MCF 10A (cell line): ENCODE results near the gene LMTK3. TPM values are rescaled to one million over a fixed set of nuclear protein-coding genes. Genes with fewer than 3 reads are reported as not detected.
A peak's percentile ranks its signal among the peaks of the same experiment; 100 is the strongest.

ENCODE experiments used
- BruUV-seq: library from RNA; stranded (reverse); fragments of 400-500 nt; replicated peaks from 2 replicates; lab custom pipeline; 2021; lab: Mats Ljungman, UMichigan
- CTCF ChIA-PET: fragments of 300-600 bp; sonication (Branson Sonifier 250); formaldehyde crosslinking; extraction: SDS; loops from one replicate; lab custom pipeline; 2021; ENCODE audit warnings: antibody characterized with exemption, inconsistent platforms; lab: Yijun Ruan, JAX
- POLR2A ChIA-PET: fragments of 300-600, 350-650 bp; sonication (Branson Sonifier 250); formaldehyde crosslinking; extraction: SDS; loops from one replicate; lab custom pipeline; 2020; ENCODE audit warnings: antibody characterized with exemption, inconsistent platforms; lab: Yijun Ruan, JAX
- DNase-seq: peaks from one replicate; pipeline ENCODE4 v3.0.0-alpha.2; 2018; ENCODE audit not compliant: unreplicated experiment
- H3K27ac Mint-ChIP-seq: one replicate; pipeline ENCODE4 v1.8.0; 2022; ENCODE audit warnings: mild to moderate bottlenecking, low read depth, mixed read lengths; ENCODE audit not compliant: unreplicated experiment
- H3K27me3 Mint-ChIP-seq: one replicate; pipeline ENCODE4 v1.8.0; 2022; ENCODE audit warnings: mixed read lengths; ENCODE audit not compliant: insufficient read depth, unreplicated experiment
- H3K36me3 Mint-ChIP-seq: one replicate; pipeline ENCODE4 v1.8.0; 2022; ENCODE audit warnings: mild to moderate bottlenecking, moderate library complexity, mixed read lengths; ENCODE audit not compliant: insufficient read depth, unreplicated experiment
- H3K4me1 Mint-ChIP-seq: one replicate; pipeline ENCODE4 v1.8.0; 2022; ENCODE audit warnings: mixed read lengths; ENCODE audit not compliant: insufficient read depth, unreplicated experiment
- H3K4me3 Mint-ChIP-seq: one replicate; pipeline ENCODE4 v1.8.0; 2022; ENCODE audit warnings: mild to moderate bottlenecking, moderate library complexity, mixed read lengths; ENCODE audit not compliant: unreplicated experiment
- H3K9me3 Mint-ChIP-seq: one replicate; pipeline ENCODE4 v1.8.0; 2022; ENCODE audit warnings: mixed read lengths; ENCODE audit not compliant: unreplicated experiment
- intact Hi-C: fragments of 100-400 bp; cut with micrococcal nuclease; formaldehyde crosslinking; loops from 2 replicates; pipeline ENCODE4 v1.14.1; 2022
- total RNA-seq: library from RNA; stranded (reverse); gene quantifications from 2 replicates; pipeline ENCODE4 v1.2.3, GENCODE V29; 2022
- TF ChIP-seq, protein P1 (sequence below): fragments of 200-600 bp; IDR thresholded peaks from one replicate; pipeline ENCODE4 v1.8.0; 2022; ENCODE audit warnings: antibody characterized with exemption, mild to moderate bottlenecking; ENCODE audit not compliant: unreplicated experiment

The LMTK3 gene
- total RNA-seq, 1 experiment from 2014 or later, result 0.37 TPM

DNA sequence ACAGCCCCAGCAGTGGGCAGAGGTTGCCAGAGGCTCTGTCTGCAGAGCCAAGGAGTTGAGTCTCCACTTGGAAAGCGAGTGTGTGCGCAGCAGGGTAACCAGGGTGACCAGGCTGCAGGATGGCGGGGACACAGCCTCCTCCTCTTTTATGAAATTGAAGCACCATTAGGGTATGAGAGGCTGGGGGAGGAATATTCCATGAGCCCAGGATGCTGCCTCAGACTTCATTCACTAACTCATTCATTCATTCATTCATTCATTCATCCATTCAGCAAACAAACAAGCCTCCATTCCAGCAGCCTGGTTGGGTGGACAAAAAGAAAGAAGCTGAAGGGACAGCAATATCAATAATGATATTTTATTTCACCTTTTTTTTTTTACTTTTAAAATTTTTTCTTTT lies 6.6 kb upstream of the LMTK3 start:
- no TSS peak for BruUV-seq

DNA sequence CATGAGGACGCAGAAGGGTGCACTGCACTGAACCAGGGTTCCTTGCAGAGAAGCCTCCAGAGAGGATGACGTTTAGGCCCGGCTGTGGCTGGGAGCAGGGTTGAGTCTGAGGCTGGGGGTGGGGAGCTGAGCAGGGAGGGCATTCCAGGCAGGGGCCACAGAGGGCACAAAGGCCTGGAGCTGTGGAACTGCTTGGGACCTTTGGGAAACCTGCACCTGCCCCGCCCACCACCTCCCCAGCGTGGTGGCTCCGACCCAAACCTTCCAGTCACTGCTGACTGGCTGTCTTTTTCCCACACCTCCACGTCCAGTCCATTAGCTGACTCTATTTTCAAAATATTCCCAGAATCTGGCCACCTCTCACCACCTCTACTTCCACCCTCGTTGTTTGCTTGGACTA lies 4.9 kb upstream of the LMTK3 start:
- no peak overlapping the region for H3K4me3 Mint-ChIP-seq
- H3K4me1 Mint-ChIP-seq, result no peaks in the 10 kb centered on the region
- CTCF ChIA-PET, result interaction anchor here (0.8 to 1.3 kb wide), 3 partner anchors 10 to 481 kb away, joined by 3 to 5 read pairs (median 4); no protein-coding TSS in a partner anchor
- no peaks in the 10 kb centered on the region for H3K9me3 Mint-ChIP-seq
- DNase-seq, result no peak
- H3K36me3 Mint-ChIP-seq, result peaks cover 11% of the 10 kb centered on the region
- BruUV-seq, result no TSS peak
- TF ChIP-seq, protein P1, sequence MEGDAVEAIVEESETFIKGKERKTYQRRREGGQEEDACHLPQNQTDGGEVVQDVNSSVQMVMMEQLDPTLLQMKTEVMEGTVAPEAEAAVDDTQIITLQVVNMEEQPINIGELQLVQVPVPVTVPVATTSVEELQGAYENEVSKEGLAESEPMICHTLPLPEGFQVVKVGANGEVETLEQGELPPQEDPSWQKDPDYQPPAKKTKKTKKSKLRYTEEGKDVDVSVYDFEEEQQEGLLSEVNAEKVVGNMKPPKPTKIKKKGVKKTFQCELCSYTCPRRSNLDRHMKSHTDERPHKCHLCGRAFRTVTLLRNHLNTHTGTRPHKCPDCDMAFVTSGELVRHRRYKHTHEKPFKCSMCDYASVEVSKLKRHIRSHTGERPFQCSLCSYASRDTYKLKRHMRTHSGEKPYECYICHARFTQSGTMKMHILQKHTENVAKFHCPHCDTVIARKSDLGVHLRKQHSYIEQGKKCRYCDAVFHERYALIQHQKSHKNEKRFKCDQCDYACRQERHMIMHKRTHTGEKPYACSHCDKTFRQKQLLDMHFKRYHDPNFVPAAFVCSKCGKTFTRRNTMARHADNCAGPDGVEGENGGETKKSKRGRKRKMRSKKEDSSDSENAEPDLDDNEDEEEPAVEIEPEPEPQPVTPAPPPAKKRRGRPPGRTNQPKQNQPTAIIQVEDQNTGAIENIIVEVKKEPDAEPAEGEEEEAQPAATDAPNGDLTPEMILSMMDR, result no peak
- no peaks in the 10 kb centered on the region for H3K27me3 Mint-ChIP-seq
- intact Hi-C loops, result no loop called here
- no peak overlapping the region for H3K27ac Mint-ChIP-seq
- POLR2A ChIA-PET, result interaction anchor here (1.0 kb wide), 1 partner anchor 40 kb away, joined by 3 read pairs; no protein-coding TSS in a partner anchor

More for the DNA sequence above, 6.6 kb upstream of the LMTK3 start:
- ChIA-PET POLR2A (no interaction called here), CTCF (interaction anchor here (0.7 to 1.0 kb wide), 4 partner anchors 11 to 1052 kb away, joined by 3 to 4 read pairs (median 4); no protein-coding TSS in a partner anchor)
- Mint-ChIP-seq H3K27ac (no peak overlapping the region), H3K36me3 (peaks cover 11% of the 10 kb centered on the region), H3K9me3 (no peaks in the 10 kb centered on the region), H3K4me1 (no peaks in the 10 kb centered on the region), H3K4me3 (no peak overlapping the region), H3K27me3 (no peaks in the 10 kb centered on the region)
- TF ChIP-seq, protein P1, result no peak
- intact Hi-C loops, result no loop called here
- DNase-seq, result no peak

DNA sequence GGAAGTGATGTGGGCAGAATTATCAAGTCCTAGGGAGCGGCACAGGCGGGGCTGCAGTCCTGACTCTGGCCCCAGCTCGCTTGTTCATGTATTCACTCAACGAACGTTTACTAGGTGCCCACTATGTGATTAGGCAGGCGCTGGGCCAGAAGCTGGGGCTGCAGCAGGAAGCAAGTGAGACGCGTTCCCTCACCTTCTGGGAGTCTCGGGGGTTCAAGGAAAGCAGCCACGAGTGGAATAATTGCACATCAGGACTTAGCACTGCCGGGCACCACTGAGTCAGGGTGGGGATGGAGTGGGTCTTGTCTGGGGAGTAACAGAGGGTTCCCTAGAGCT lies 2.5 kb upstream of the LMTK3 start:
- Mint-ChIP-seq H3K9me3 (no peaks in the 10 kb centered on the region), H3K27ac (no peak overlapping the region), H3K36me3 (peaks cover 7% of the 10 kb centered on the region), H3K27me3 (no peaks in the 10 kb centered on the region), H3K4me3 (no peak overlapping the region), H3K4me1 (no peaks in the 10 kb centered on the region)
- ChIA-PET POLR2A (interaction anchor here (0.6 to 1.1 kb wide), 3 partner anchors 10 to 644 kb away, joined by 3 to 6 read pairs (median 3); no protein-coding TSS in a partner anchor), CTCF (interaction anchor here (2.4 kb wide), 1 partner anchor 70 kb away, joined by 11 read pairs; no protein-coding TSS in a partner anchor)
- TF ChIP-seq, protein P1, result no peak
- DNase-seq, result no peak
- intact Hi-C loops, result no loop called here
- BruUV-seq, result no TSS peak

DNA sequence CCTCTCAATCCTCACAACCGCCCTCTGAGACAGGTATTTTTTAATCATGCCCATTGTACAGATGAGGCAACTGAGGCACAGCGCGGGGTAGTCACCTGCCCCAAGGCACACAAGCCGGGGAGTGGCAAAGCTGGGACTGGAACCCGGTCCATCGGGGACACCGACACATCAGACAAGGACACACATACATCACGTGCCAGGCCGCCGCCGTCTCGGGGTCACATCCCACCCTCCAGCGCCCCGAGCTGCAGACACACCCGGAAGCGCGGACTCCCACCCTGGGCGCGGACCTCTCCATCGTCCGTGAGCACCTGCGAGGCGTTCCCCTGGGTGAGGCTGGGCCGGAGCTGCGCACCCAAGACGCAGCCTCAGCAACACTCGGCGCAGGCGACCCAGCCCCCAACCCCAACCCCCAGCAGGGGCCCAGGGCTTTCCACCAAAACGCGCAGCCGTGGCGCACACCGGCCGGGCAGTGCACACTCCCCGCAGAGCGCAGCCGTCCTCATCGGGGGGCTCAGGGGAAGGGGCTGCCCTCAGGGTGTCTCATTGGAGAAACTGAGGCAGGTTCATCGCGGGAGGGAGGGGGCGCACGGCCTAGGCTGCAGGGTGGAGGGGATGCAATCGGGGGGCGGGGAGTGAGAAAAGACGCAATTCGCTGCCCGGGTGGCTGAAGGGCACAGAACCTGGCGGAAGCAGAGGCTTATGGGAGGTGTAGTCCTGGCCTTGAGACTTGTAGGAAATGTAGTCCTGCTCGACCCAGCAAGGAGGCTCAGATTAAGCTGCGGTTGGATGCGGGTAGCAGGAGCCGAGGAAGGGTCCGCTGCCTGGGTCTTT lies 1.9 kb upstream of the LMTK3 start:
- H3K4me1 Mint-ChIP-seq, result no peaks in the 10 kb centered on the region
- no peak overlapping the region for H3K4me3 Mint-ChIP-seq
- TF ChIP-seq, protein P1, result no peak
- no peaks in the 10 kb centered on the region for H3K9me3 Mint-ChIP-seq
- no peak overlapping the region for H3K27ac Mint-ChIP-seq
- intact Hi-C loops, result no loop called here
- ChIA-PET CTCF (interaction anchor here (0.6 to 2.4 kb wide), 2 partner anchors 71 to 169 kb away, joined by 3 to 11 read pairs; no protein-coding TSS in a partner anchor), POLR2A (interaction anchor here (0.6 to 1.1 kb wide), 4 partner anchors 11 to 645 kb away, joined by 3 to 6 read pairs (median 3); no protein-coding TSS in a partner anchor)
- H3K27me3 Mint-ChIP-seq, result no peaks in the 10 kb centered on the region
- peak; percentile 78 for DNase-seq
- no TSS peak for BruUV-seq
- peaks cover 7% of the 10 kb centered on the region for H3K36me3 Mint-ChIP-seq
